PFSK-1 (cell line): ENCODE results near the gene TTLL12.

Experiments used
- POLR2AphosphoS5 ChIP-seq: IDR thresholded peaks from 2 replicates; pipeline ENCODE4 v1.6.1; 2012; ENCODE audit warnings: low read depth, mild to moderate bottlenecking, control low read depth, low read length, moderate library complexity
- REST ChIP-seq, 2 experiments: IDR thresholded peaks; 2 replicates each; pipeline versions ENCODE4 v1.6.1 to v1.8.0; 2011 to 2012; ENCODE audit warnings: low read depth in 2 of 2, low read length in 2 of 2, control low read depth in 1 of 2, inconsistent platforms in 1 of 2, mild to moderate bottlenecking in 1 of 2, moderate library complexity in 1 of 2; ENCODE audit not compliant: insufficient read depth in 1 of 2
- SIN3A ChIP-seq: IDR thresholded peaks from 2 replicates; pipeline ENCODE4 v1.6.1; 2012; ENCODE audit warnings: mild to moderate bottlenecking, low read length, moderate library complexity, borderline replicate concordance; ENCODE audit not compliant: insufficient read depth
- TAF1 ChIP-seq: IDR thresholded peaks from 2 replicates; pipeline ENCODE4 v1.6.1; 2012; ENCODE audit warnings: low read length, control low read depth, borderline replicate concordance; ENCODE audit not compliant: insufficient read depth

GRCh38 chr22:43233529-43233928 lies 46.6 kb upstream of the TTLL12 start:
- TF ChIP-seq POLR2AphosphoS5, result no peak
- TF ChIP-seq SIN3A, result no peak
- TF ChIP-seq REST (IDR thresholded peaks at IDR 0.05; ENCODE audit: insufficient read depth in 1 of 2, low read depth in 2 of 2, low read length in 2 of 2), result no peak
- TF ChIP-seq TAF1, result no peak
